Measurements from ENCODE around the gene DDX28. TPM values are rescaled to one million over a fixed set of nuclear protein-coding genes. Genes with fewer than 3 reads are reported as not detected.

Gene DDX28
- total and polyA plus RNA-seq, 9 of the 15 experiments (the other 6 are each of a cell fraction or from before 2014, with no cell fraction given), result 2.8 to 24.5 (median 15.9) TPM

DNA sequence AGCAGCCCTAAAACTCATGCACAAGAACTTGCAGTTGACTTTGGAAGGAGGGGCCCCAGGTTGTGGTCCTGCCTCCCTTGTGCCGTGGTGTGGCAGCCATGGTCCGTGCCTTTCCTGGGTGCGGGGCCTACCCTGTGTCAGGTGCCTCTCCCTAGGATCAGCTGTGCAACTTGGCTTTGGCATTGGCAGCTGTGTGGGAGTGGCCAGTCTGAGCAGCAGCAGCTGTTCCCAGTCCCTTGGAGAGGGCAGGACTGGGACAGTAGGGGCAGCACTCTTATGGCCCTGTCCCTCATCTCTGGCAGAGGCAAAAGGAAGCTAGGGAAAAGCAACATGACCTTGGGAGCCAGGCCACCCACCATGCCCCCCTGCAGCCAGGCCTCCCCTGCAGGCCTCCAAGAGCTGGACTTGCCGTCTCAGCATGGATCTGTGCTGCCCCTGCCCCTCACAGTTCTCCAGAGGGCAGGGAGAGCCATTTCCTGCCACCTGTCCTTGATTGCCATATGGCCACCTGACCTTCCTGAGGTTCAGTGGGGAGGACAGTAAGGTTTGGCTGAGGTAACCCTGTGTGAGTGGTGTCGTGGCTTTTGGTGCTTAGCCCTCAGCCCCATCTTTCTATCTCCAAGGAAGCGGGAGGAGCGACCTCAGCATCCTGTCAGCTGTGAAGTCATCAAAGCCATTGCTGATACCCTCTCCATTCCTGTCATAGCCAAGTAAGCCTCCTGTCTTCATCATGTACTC is 46.6 kb upstream of the DDX28 start:
- POLR2A ChIA-PET, result interaction anchor here (0.7 to 3.0 kb wide), 2 partner anchors 10 to 288 kb away, joined by 3 to 10 read pairs; no protein-coding TSS in a partner anchor
- Histone ChIP-seq H3K4me1 (replicated peaks in 1 of 2; ENCODE audit: control insufficient read depth in 2 of 2, insufficient read depth in 2 of 2, low read length in 2 of 2) (peaks cover 9 to 11% of the 10 kb centered on the region in 2 experiments), H3K9me1 (ENCODE audit: control insufficient read depth, insufficient read depth, low read length) (no peaks in the 10 kb centered on the region), H3K27me3 (ENCODE audit: control insufficient read depth in 2 of 2, insufficient read depth in 2 of 2, low read length in 2 of 2) (no peaks in the 10 kb centered on the region), H3K79me2 (ENCODE audit: control insufficient read depth, insufficient read depth, low read length) (no peaks in the 10 kb centered on the region), H4K20me1 (replicated peaks; ENCODE audit: control insufficient read depth, insufficient read depth, low read length) (no peaks in the 10 kb centered on the region; the same call in 1 of the 2 replicates), H2AFZ (ENCODE audit: low read depth, low read length) (no peak overlapping the region), H3K4me3 (no peak overlapping the region), H3K9ac (ENCODE audit: insufficient read depth in 1 of 2, low read depth in 2 of 2, low read length in 2 of 2) (peak overlapping the region in 1 of 2 experiments; percentile 69; a peak in 2 of 4 replicates), H3K9me3 (replicated peaks; ENCODE audit: control insufficient read depth, insufficient read depth, low read depth, low read length) (no peaks in the 10 kb centered on the region), H3K27ac (ENCODE audit: extremely low read depth, low read depth, low read length) (no peak overlapping the region), H3K36me3 (ENCODE audit: control insufficient read depth, insufficient read depth, low read length) (peaks cover 77% of the 10 kb centered on the region; the same call in 2 of the 3 replicates), H3K4me2 (ENCODE audit: insufficient read depth, low read length) (no peak overlapping the region)
- intact Hi-C loops (cut with micrococcal nuclease), result no loop called here
- ATAC-seq, result no peak
- FAIRE-seq, result no peak
- in situ Hi-C loops (cut with MboI), result loop anchor here (10.0 kb wide), 1 partner anchor 155 kb away; no protein-coding TSS in a partner anchor
- no peak for DNase-seq (ENCODE audit: extremely low read depth in 1 of 4, low spot score in 3 of 4)
- 91% methylated on average over 7 of the region's 7 CpGs for WGBS (ENCODE audit: insufficient coverage, low coverage, missing lambda C conversion rate)
- no TSS peak for BruUV-seq (replicated peaks)
- TF ChIP-seq C11orf30 (IDR thresholded peaks at IDR 0.05; ENCODE audit: low read depth) (no peak), POLR2G (IDR thresholded peaks at IDR 0.05; ENCODE audit: low read depth, low read length) (0 out of 2 replicates have a peak, but pooled peaks have one; percentile 24)
- CTCF ChIA-PET (ENCODE audit: low intra/inter-chr PET ratio), result no interaction called here

- Histone ChIP-seq H3K79me2 (ENCODE audit: control insufficient read depth, insufficient read depth, low read length) (no peaks in the 10 kb centered on the region), H2AFZ (ENCODE audit: low read depth, low read length) (no peak overlapping the region), H3K27ac (ENCODE audit: extremely low read depth, low read depth, low read length) (no peak overlapping the region), H3K4me3 (no peak overlapping the region), H3K9me1 (ENCODE audit: control insufficient read depth, insufficient read depth, low read length) (no peaks in the 10 kb centered on the region), H3K27me3 (ENCODE audit: control insufficient read depth in 2 of 2, insufficient read depth in 2 of 2, low read length in 2 of 2) (no peaks in the 10 kb centered on the region), H3K9ac (ENCODE audit: insufficient read depth in 1 of 2, low read depth in 2 of 2, low read length in 2 of 2) (no peak overlapping the region), H3K4me1 (replicated peaks in 1 of 2; ENCODE audit: control insufficient read depth in 2 of 2, insufficient read depth in 2 of 2, low read length in 2 of 2) (peaks cover 14 to 17% of the 10 kb centered on the region in 2 experiments), H4K20me1 (replicated peaks; ENCODE audit: control insufficient read depth, insufficient read depth, low read length) (no peaks in the 10 kb centered on the region; the same call in 1 of the 2 replicates), H3K36me3 (ENCODE audit: control insufficient read depth, insufficient read depth, low read length) (peaks cover 76% of the 10 kb centered on the region; the same call in 2 of the 3 replicates), H3K9me3 (replicated peaks; ENCODE audit: control insufficient read depth, insufficient read depth, low read depth, low read length) (no peaks in the 10 kb centered on the region), H3K4me2 (ENCODE audit: insufficient read depth, low read length) (no peak overlapping the region)
- WGBS (ENCODE audit: insufficient coverage, low coverage, missing lambda C conversion rate), result 90% methylated on average over 9 of the region's 9 CpGs
- ChIA-PET POLR2A (interaction anchor here (0.5 to 3.0 kb wide), 4 partner anchors 11 to 289 kb away, joined by 3 to 10 read pairs (median 3); no protein-coding TSS in a partner anchor), CTCF (ENCODE audit: low intra/inter-chr PET ratio) (no interaction called here)
- intact Hi-C loops (cut with micrococcal nuclease), result no loop called here
- no TSS peak for BruUV-seq (replicated peaks)
- no peak for ATAC-seq
- no peak for DNase-seq (ENCODE audit: extremely low read depth in 1 of 4, low spot score in 3 of 4)
- in situ Hi-C loops (cut with MboI), result no loop called here
- FAIRE-seq, result no peak
- TF ChIP-seq KLF16 (IDR thresholded peaks at IDR 0.05) (no peak), ZNF561 (CRISPR knock-in tag; conservative IDR thresholded peaks at IDR 0.05) (no peak), SMAD1 (IDR thresholded peaks at IDR 0.05; ENCODE audit: low read depth, low read length, partially characterized antibody) (no peak), ADNP (tag; IDR thresholded peaks at IDR 0.05) (no peak)
- TF ChIP-seq, protein P1, sequence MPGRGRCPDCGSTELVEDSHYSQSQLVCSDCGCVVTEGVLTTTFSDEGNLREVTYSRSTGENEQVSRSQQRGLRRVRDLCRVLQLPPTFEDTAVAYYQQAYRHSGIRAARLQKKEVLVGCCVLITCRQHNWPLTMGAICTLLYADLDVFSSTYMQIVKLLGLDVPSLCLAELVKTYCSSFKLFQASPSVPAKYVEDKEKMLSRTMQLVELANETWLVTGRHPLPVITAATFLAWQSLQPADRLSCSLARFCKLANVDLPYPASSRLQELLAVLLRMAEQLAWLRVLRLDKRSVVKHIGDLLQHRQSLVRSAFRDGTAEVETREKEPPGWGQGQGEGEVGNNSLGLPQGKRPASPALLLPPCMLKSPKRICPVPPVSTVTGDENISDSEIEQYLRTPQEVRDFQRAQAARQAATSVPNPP (IDR thresholded peaks at IDR 0.05; ENCODE audit: borderline replicate concordance, insufficient read depth, insufficient read length), result no peak
These were observed 45.9 kb upstream of the DDX28 start for GRCh38 chr16:68068926-68069325.

All from K562 (cell line).